IPS-NIHi11 (cell line): Measurements from ENCODE around the gene CAPN14.

Source experiments
- DNase-seq: peaks from one replicate; pipeline ENCODE4 v3.0.0; 2012; ENCODE audit warnings: mixed read lengths, low spot score

Gene CAPN14

GRCh38 chr2:31227110-31227509 lies 9.8 kb upstream of the CAPN14 start:
- DNase-seq = no peak

DNA sequence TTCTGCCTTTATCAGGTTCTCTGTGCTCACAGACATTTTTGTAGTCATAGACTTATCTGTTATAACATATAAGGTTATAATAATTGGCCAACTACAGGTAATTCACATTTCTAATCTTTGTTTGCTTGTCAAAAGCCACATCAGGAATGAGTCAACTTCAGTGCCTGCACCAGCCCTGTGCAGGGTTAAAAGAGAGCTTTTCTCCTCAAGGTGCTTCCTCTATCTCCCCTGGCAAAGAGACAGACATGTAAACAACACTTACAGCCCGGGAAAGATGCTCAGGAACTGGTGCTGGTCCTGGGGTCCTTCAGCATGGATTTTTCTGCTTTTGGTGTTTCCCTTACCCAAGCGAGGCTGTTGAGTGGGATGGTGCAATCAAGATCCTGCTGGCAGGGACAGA lies 9.0 kb upstream of the CAPN14 start:
- DNase-seq = no peak

DNA sequence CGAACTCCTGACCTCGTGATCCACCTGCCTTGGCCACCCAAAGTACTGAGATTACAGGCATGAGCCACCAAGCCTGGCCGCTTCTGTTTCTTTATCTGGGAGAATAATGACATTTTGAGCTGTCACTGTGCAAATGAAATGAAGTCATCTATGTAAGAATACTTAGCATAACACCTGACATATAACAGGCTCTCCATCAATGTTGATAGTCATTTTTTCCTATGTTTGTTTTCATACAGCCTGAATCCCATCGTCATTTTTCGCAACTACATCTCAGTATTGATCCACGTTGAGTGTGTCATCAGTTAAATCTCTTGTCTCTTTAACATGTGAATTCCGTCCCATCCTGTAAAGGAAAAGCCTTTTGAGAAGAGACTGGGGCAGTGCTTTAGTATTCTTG lies 6.4 kb upstream of the CAPN14 start:
- no peak for DNase-seq

DNA sequence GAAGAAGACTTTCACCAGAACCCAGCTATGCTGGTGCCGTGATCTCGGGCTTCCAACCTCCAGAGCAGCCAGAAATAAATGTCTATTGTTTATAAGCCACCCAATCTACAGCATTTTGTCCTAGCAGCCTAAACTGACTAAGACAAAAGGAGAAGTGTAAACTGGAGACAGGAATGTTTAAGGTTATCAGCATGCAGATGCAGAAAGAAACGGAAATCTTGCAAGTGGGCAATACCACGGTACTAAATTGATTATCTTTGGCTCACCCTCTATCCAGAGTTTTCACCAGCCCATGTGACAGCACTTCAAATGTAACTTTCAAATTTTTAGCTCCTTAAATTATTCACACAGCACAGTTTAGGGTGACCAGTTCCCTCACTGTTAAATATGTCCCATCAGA lies 5.7 kb upstream of the CAPN14 start:
- no peak for DNase-seq

- no peak for DNase-seq
Observed at GRCh38 chr2:31222071-31222470, 4.8 kb upstream of the CAPN14 start.

- DNase-seq = no peak
Observed at GRCh38 chr2:31221544-31221943, 4.2 kb upstream of the CAPN14 start.

- no peak for DNase-seq
Observed at GRCh38 chr2:31219131-31219969, 2.0 kb upstream of the CAPN14 start.

DNA sequence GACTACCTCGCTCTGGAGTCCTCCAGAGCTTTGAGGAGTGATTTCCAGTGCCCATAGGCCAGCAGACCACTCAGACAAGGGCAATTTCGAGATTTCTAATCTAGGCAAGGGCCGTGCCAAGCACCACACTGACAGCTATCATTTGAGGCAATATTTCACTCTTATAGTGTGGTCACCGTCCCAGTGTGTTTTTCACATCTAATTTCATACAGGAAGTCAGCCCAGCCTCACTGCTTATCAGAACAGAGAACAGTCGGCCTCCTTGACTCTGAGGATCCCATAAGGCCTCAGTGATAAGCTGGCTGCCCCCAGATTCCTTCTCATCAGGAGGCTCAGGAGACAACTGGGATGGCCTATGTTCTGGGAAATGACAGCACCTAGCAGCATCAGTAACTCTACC lies 581 bp downstream of the CAPN14 start:
- DNase-seq = no peak

DNA sequence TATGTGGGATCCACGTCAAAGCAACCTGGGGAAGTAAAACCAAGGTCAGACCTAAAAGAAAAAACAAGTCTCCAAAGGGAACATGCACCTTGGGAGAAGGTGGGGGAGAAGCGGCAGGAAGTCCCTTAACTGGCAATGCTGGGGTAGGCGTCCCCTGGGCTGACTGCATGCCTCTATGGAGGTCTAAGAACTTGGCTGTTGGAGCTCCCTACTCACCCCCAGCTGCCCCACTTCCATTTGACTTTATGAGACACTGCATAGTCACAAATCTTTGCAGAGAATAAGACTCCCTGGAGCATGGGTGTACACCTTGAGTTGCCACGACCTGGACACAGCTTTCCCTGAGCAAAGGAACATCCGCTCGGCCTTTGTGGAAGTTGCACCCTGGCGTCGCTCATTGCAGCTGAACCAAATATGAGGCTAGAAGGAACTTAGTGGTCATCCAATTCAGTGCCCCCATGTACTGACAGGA lies 2.8 kb downstream of the CAPN14 start:
- DNase-seq = no peak

- no peak for DNase-seq
Observed at GRCh38 chr2:31213601-31214443, 3.5 kb downstream of the CAPN14 start.

DNA sequence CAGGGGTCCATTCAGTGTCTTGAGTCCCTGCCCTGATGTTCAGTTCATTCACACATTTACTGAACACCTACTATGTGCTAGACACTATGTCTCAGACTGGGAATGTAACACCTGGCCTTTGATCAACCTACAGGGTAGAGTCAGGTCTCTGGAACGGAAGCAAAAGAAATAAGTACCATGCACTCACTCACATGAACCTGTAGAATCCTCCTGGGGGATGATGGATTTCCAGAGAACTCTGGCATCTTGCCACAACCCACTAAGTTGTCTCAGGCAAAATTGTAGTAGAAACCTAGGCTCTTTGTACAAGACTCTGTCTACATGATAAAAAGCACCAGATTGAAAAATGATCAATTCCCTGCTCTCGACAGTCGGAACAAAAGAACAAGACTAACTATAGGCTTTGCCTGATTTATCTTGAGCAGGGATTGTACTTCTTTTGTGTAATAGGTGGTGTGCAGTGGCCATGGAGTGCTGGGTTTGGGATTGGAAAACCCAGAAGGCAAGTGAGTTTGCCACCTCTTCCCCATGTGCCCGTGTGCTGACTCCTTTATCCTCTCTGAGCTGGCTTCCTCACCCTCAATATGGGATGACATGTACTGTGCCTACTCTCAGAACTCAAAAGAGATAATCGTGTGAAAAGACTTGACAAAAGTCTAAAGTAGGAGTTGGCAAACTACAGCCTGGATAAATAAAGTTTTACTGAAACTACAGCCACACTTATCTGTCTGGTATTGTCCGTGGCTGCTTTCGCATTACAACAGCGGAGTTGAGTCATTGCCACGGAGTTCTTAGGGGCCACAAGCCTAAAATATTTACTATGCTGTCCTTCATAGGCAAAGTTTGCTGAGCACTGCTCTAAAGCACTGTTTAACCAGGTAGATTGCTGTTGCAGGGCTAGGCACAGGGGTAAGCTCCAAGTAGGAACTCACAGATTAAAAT lies 4.4 kb downstream of the CAPN14 start:
- DNase-seq = no peak

DNA sequence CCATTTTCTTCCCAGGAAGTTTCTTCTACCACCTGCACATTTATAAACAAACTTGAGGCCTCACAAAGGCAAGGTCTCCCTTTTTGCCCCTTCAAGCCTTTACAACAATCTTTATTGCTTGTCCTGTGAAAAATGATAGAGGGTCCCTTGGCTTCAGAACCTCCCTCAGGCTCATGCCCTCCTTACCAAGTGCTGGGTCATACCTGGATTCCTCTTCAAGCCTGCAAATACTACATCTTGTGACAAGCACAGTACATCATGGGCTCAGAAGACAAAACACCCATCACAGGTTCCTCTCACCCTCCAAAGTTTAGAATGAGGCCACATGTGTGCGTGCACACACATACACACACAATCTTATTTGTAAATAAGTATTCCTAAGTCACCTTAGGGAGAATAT lies 9.1 kb downstream of the CAPN14 start:
- DNase-seq = no peak

DNA sequence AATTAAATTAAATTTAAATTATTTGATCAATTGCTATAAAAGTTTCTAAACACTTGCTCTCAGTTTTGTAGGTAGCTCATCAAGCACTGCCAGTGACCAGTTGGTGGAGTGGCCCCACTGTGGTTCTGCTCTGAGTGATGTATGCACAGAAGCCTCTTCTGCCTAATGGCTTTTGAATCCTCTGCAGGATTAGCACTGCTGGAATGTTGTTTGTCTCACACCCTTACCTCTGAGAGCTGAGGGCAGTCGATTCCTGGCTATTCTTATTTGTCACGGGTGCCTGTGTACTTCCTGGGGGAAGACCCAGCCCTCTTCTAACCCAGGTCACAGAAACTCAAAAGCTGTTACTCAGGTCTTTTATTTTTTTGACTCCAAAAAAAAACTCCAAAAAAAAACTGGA lies 9.5 kb downstream of the CAPN14 start:
- peak; percentile 38 for DNase-seq

GRCh38 chr2:31205613-31206012 lies 11.7 kb downstream of the CAPN14 start:
- no peak for DNase-seq

DNA sequence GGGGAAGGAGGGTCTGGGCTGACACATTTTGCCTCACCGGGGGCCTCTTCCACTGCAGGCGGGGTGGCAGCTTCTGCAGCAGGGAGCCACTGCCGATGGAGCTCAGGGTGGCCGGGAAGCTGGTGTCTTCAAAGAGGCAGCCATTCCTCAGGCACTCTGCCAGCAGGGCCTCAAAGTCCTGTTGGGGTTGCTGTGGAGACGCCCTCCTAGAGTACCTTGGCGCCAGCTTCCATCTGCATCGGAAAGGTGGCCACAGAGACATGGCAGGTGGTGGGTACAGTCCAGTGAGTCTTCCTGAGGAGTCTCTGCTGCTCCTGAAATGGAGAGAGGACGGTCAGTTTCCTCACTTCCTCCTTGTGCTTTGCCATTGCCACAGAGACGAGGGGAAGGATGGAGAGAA lies 12.1 kb downstream of the CAPN14 start:
- no peak for DNase-seq

GRCh38 chr2:31204783-31205182 lies 12.5 kb downstream of the CAPN14 start:
- DNase-seq = no peak

DNA sequence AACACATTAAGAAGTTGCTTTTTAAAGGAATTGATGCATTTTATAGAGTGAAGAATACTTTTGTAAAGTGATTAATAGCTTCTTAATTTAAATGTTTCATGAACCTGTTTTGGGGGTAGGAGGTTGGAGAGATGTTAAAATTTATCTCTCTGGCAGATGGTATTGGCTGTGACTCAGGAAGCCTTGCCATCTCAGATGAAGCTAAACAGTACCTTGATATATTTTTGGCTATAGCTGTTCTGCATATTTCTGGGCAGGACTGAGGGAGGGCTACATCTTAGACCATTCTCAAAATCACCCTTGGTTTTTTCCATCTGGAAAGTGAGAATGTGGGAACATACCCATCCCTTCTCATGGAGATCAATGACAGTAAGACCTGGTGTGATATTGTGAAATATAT lies 13.4 kb downstream of the CAPN14 start:
- no peak for DNase-seq

DNA sequence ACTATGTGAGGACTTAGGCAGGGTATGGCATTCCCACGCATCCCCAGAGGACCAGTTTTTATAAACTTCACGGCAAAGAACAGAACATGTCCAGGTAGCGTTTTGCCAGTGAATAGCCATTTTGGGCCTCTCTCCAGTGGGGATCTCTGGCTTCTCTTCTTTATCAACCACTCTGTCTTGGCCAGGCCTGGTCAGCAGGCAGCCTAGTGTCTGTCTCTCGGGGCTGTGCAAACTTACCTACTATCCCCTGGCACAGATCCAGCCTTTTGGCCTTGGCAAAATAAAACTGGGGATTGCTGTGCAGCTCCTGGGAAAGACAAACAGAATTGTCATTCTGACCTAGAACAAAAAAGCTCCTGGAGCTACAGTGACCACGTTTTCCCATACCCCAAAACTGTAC lies 14.5 kb downstream of the CAPN14 start:
- DNase-seq = no peak

DNA sequence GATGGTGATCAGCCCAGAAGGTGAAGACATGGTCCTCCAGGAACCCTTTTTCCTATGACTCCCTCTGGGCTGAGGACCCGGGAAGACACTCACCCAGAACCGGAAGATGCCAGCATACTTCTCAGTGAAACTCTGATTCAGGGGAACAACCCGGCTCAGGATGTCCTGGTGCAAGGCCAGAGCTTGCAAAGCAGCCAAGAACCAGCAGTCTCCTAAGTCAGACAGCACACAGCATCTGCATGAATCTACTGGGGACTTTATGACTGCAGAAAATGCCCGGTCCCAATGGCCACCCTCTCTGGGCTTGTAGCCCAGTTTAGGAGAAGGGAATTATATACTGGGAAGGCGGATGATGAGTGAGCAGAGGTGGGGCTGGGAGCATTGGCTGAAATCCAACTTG lies 15.3 kb downstream of the CAPN14 start:
- DNase-seq = no peak

- no peak for DNase-seq
Observed at GRCh38 chr2:31200972-31201371, 16.3 kb downstream of the CAPN14 start.

DNA sequence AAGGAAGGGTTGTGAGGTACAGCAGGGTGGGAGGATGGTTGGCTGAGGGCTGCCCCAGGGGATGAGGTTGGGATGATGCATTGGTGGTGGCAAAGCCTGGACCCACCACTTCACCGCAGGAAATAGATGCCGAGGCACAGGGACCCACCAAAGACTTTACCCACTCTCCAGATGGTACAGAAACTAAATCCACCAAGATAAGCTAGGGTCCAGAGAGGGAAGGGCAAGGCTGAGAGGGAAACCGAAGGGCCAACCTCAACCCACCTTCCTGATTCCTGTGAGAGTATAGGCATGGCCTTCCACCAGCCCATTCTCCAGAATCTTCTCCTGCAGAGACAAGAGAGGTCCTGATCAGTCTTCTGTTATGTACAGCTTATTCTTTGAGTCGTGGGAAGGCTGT lies 18.1 kb downstream of the CAPN14 start:
- no peak for DNase-seq

GRCh38 chr2:31197669-31198068 lies 19.6 kb downstream of the CAPN14 start:
- no peak for DNase-seq
